ENCODE results near the gene DNAI2. TPM values are rescaled to one million over a fixed set of nuclear protein-coding genes. Genes with fewer than 3 reads are reported as not detected.

Gene DNAI2
- polyA plus RNA-seq, 2 of the 4 experiments (the other 2 are of a cell fraction), result not detected

- 63% methylated on average over 10 of the region's 10 CpGs for WGBS (ENCODE audit: missing lambda C conversion rate)
- no peak for FAIRE-seq
- ATAC-seq, result peak; percentile 56 to 63; a peak in 5 of 6 replicates
- Histone ChIP-seq H3K4me3 (no peak overlapping the region), H3K9me3 (no peaks in the 10 kb centered on the region), H3K4me2 (no peak overlapping the region), H3K27ac (no peak overlapping the region), H3K4me1 (peaks cover 7% of the 10 kb centered on the region; the same call in 2 of the 3 replicates)
- TF ChIP-seq EHMT2 (IDR thresholded peaks at IDR 0.05; ENCODE audit: low read depth), result no peak
- no peak for TF ChIP-seq JUNB (IDR thresholded peaks at IDR 0.05)
- no peak for TF ChIP-seq HOXB13 (CRISPR knock-in tag; IDR thresholded peaks at IDR 0.05; ENCODE audit: low read depth)
- TF ChIP-seq BCL3 (IDR thresholded peaks at IDR 0.05), result no peak
- no peak for TF ChIP-seq NPAS2 (CRISPR knock-in tag; IDR thresholded peaks at IDR 0.05; ENCODE audit: borderline replicate concordance)
- no peak for TF ChIP-seq POLR2AphosphoS2 (conservative IDR thresholded peaks at IDR 0.05; ENCODE audit: low read length)
- TF ChIP-seq ZFP36 (IDR thresholded peaks at IDR 0.05; ENCODE audit: borderline replicate concordance, partially characterized antibody), result peak; percentile 8
- no peak for TF ChIP-seq CBX8 (IDR thresholded peaks at IDR 0.05)
- CTCF ChIA-PET, result interaction anchor here (0.6 to 9.1 kb wide), 21 partner anchors 10 to 327 kb away, joined by 3 to 125 read pairs (median 5); partner anchors contain the start of genes BTBD17, GPR142 and TTYH2
- POLR2A ChIA-PET, result interaction anchor here (1.0 to 1.2 kb wide), 2 partner anchors 92 to 93 kb away, joined by 3 to 5 read pairs; no protein-coding TSS in a partner anchor
- no peak for DNase-seq (ENCODE audit: low read depth in 1 of 2, low spot score in 1 of 2)
Observed at GRCh38 chr17:74295625-74296547, 21.9 kb downstream of the DNAI2 start.

DNA sequence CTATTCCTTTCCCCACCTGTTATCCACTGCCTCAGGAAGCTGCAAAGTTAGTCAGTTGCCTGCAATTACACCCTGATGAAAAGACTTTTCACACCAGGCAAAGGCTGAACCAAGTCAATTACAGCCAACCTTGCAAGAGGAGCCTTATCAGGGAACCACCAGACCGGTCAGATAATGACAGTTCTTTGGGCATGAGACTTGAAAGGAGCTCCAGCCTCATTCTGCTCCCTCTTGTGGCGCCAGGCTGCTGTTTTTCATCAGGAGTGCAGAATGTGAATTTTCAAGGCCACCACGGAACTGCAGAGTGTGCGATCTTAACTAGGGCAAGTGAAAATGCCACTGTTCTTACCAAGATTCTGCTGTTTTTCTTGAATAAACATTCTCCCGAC, 22.5 kb downstream of the DNAI2 start:
- ChIA-PET CTCF (interaction anchor here (0.7 to 9.1 kb wide), 25 partner anchors 9 to 567 kb away, joined by 3 to 125 read pairs (median 5); partner anchors contain the start of genes BTBD17, GPR142 and TTYH2), POLR2A (interaction anchor here (0.6 to 1.2 kb wide), 3 partner anchors 22 to 94 kb away, joined by 3 to 5 read pairs (median 4); no protein-coding TSS in a partner anchor)
- H3K4me1 ChIP-seq, result peaks cover 7% of the 10 kb centered on the region; the same call in 2 of the 3 replicates
- ATAC-seq, result peak; percentile 87
- FAIRE-seq, result peak; percentile 13
- no peaks in the 10 kb centered on the region for H3K9me3 ChIP-seq
- peak; percentile 64 for TF ChIP-seq MAFK (IDR thresholded peaks at IDR 0.05; ENCODE audit: partially characterized antibody)
- TF ChIP-seq PHF8 (IDR thresholded peaks at IDR 0.05; ENCODE audit: borderline replicate concordance, low read depth), result no peak
- peak; percentile 31 to 48; a peak in 3 of 5 replicates for TF ChIP-seq RAD21 (conservative IDR thresholded peaks at IDR 0.05 in 1 of 2, IDR thresholded peaks at IDR 0.05 in 1 of 2)
- no peak for TF ChIP-seq ZNF302 (CRISPR knock-in tag; IDR thresholded peaks at IDR 0.05)
- peak; percentile 55; the same call in 2 of the 3 replicates for TF ChIP-seq SMC3 (IDR thresholded peaks at IDR 0.05)
- TF ChIP-seq NPAS2 (CRISPR knock-in tag; IDR thresholded peaks at IDR 0.05; ENCODE audit: borderline replicate concordance), result no peak
- TF ChIP-seq CHD4 (IDR thresholded peaks at IDR 0.05; ENCODE audit: borderline replicate concordance), result no peak
- peak; percentile 53 for TF ChIP-seq CTCF (IDR thresholded peaks at IDR 0.05)
- DNase-seq (ENCODE audit: low read depth in 1 of 2, low spot score in 1 of 2), result peak; percentile 60 to 73
- H3K4me3 ChIP-seq, result no peak overlapping the region
- H3K4me2 ChIP-seq, result no peak overlapping the region
- H3K27ac ChIP-seq, result no peak overlapping the region
- 13% methylated on average over 5 of the region's 5 CpGs for WGBS (ENCODE audit: missing lambda C conversion rate)

DNA sequence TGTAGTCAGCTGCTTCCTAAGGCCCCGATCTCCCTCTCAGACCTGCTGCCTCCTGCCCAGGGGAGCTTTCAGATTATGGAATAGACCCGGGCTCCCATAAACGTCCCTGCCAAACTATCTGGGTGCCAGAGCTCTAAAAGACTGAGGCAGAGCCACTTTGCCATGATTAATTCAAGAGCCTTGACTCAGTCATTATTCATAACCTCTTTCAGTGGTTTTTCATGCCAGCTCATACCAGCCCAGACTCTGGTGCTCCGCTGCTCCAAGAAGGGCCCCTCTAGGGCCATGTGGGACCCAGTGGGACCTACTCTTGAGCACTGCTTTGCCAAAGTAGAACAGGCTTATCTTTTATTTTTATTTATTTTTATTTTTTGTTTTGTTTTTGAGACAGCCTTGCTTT, 23.9 kb downstream of the DNAI2 start:
- FAIRE-seq, result no peak
- ATAC-seq, result no peak
- ChIA-PET CTCF (interaction anchor here (1.2 to 9.1 kb wide), 14 partner anchors 12 to 190 kb away, joined by 3 to 125 read pairs (median 6); partner anchors contain the start of genes BTBD17, GPR142 and TTYH2), POLR2A (interaction anchor here (0.5 to 1.5 kb wide), 2 partner anchors 85 to 91 kb away, joined by 4 to 6 read pairs; partner anchors contain the start of gene TTYH2)
- H3K4me3 ChIP-seq, result no peak overlapping the region
- 39% methylated on average over 4 of the region's 4 CpGs for WGBS (ENCODE audit: missing lambda C conversion rate)
- H3K27ac ChIP-seq, result no peak overlapping the region
- H3K4me1 ChIP-seq, result peaks cover 7% of the 10 kb centered on the region; the same call in 2 of the 3 replicates
- no peak for DNase-seq (ENCODE audit: low read depth in 1 of 2, low spot score in 1 of 2)
- H3K9me3 ChIP-seq, result no peaks in the 10 kb centered on the region
- no peak overlapping the region for H3K4me2 ChIP-seq
- TF ChIP-seq ESRRA (IDR thresholded peaks at IDR 0.05; ENCODE audit: borderline replicate concordance, low read length), result no peak
- no peak for TF ChIP-seq TFCP2L1 (CRISPR knock-in tag; IDR thresholded peaks at IDR 0.05)
- no peak for TF ChIP-seq EHF (CRISPR knock-in tag; IDR thresholded peaks at IDR 0.05)
- no peak for TF ChIP-seq CTCF (IDR thresholded peaks at IDR 0.05)
- TF ChIP-seq MYC (IDR thresholded peaks at IDR 0.05; ENCODE audit: borderline replicate concordance, low read length), result no peak
- no peak for TF ChIP-seq CEBPB (IDR thresholded peaks at IDR 0.05)
- no peak for TF ChIP-seq RFX5 (IDR thresholded peaks at IDR 0.05)
- TF ChIP-seq KDM1A (IDR thresholded peaks at IDR 0.05; ENCODE audit: low read depth), result no peak
- no peak for TF ChIP-seq FOXS1 (CRISPR knock-in tag; IDR thresholded peaks at IDR 0.05)
- no peak for TF ChIP-seq CHD2 (IDR thresholded peaks at IDR 0.05; ENCODE audit: low read length, partially characterized antibody)
- TF ChIP-seq HEYL (CRISPR knock-in tag; IDR thresholded peaks at IDR 0.05), result no peak
- TF ChIP-seq MAX (IDR thresholded peaks at IDR 0.05), result no peak
